ENCODE results near the gene MEGF11. TPM values are rescaled to one million over a fixed set of nuclear protein-coding genes. Genes with fewer than 3 reads are reported as not detected.

The MEGF11 gene
- polyA plus RNA-seq, 1 experiment: 0.04 TPM

DNA sequence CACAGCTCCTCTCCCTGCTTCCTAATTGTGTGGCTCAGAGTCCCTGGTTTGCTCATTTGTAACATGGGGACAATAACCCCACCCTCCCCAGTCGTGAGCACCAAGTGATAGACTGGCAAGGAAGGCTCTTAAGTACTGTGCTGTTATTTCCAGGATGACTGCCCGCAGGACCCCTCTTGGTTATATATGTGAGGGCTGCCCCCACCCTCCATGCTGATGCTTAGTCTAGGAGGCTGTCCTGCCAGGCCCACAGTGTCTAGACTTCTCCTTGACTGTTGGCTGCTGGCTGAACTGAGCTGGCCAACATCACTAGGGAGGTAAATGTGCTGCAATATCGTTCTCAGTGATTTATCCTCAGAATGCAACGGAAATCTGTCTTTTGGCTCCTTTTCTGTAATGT, 339.2 kb downstream of the MEGF11 start:
- H3K27me3 ChIP-seq (ENCODE audit: control insufficient read depth, insufficient read depth, low read length): no peaks in the 10 kb centered on the region
- POLR2A ChIA-PET: no interaction called here
- peaks cover 4% of the 10 kb centered on the region; the same call in 1 of the 2 replicates for H3K36me3 ChIP-seq (ENCODE audit: control insufficient read depth, insufficient read depth, low read length)
- TF ChIP-seq, protein P1, sequence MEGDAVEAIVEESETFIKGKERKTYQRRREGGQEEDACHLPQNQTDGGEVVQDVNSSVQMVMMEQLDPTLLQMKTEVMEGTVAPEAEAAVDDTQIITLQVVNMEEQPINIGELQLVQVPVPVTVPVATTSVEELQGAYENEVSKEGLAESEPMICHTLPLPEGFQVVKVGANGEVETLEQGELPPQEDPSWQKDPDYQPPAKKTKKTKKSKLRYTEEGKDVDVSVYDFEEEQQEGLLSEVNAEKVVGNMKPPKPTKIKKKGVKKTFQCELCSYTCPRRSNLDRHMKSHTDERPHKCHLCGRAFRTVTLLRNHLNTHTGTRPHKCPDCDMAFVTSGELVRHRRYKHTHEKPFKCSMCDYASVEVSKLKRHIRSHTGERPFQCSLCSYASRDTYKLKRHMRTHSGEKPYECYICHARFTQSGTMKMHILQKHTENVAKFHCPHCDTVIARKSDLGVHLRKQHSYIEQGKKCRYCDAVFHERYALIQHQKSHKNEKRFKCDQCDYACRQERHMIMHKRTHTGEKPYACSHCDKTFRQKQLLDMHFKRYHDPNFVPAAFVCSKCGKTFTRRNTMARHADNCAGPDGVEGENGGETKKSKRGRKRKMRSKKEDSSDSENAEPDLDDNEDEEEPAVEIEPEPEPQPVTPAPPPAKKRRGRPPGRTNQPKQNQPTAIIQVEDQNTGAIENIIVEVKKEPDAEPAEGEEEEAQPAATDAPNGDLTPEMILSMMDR (IDR thresholded peaks at IDR 0.05; ENCODE audit: insufficient read depth, low read depth, low read length): no peak
- CTCF ChIA-PET: interaction anchor here (1.4 to 2.3 kb wide), 3 partner anchors 15 to 277 kb away, joined by 3 to 9 read pairs (median 3); no protein-coding TSS in a partner anchor
- H3K4me3 ChIP-seq (ENCODE audit: low read depth, low read length): no peak overlapping the region
- no peak for DNase-seq (ENCODE audit: low read depth)

DNA sequence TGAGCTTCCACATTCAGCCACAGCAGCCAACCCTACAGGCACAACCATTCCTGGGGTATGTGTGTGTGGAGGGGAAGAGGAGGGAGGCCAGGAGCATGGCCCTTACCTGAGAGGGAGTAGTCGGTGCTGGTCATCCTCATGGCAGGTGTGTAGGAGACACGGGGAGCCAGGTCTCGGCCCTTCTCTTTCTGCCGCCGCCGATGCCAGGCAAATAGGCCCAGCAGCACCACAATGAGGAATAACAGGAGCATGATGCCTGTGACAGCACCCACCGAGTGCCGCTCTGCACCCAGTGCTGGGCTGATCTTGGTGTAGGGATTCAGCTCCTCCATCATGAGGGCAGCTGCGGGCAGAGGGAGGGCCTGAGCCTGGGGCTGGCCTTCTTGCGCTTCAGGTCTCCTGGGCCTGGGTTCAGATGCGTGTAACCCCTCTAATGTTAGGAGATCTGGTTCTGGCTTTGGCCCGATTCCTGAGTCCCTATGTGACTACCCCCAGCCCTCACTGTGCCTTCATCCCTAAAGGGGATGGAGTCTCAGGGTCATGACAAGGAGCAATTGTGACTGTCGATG, 339.8 kb downstream of the MEGF11 start:
- ChIA-PET POLR2A (no interaction called here), CTCF (interaction anchor here (1.0 to 1.4 kb wide), 2 partner anchors 11 to 15 kb away, joined by 3 to 4 read pairs; no protein-coding TSS in a partner anchor)
- TF ChIP-seq, protein P1 (IDR thresholded peaks at IDR 0.05; ENCODE audit: insufficient read depth, low read depth, low read length): no peak
- no peaks in the 10 kb centered on the region for H3K27me3 ChIP-seq (ENCODE audit: control insufficient read depth, insufficient read depth, low read length)
- DNase-seq (ENCODE audit: low read depth): no peak
- H3K4me3 ChIP-seq (ENCODE audit: low read depth, low read length): no peak overlapping the region
- H3K36me3 ChIP-seq (ENCODE audit: control insufficient read depth, insufficient read depth, low read length): peaks cover 4% of the 10 kb centered on the region; the same call in 1 of the 2 replicates

DNA sequence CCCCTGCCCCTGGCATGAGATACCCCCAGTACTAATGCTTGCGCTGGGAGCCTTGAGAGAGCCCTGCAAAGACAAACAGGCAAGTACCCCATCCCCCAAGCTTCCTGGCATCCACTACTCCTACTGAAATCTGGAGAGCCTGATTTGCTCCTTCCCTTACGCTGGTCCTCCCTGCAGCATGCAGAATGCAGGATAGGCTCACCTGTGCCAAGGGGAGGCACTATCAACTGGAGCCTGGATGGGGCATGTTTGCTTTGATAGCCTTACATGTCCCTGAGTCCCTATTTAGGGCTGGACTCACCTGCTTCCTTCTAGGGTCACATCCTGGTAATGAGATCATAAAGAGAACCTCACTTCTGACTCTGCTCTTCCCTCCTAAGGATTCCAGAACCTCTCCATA, 341.3 kb downstream of the MEGF11 start:
- CTCF ChIA-PET: interaction anchor here (1.0 kb wide), 1 partner anchor 10 kb away, joined by 3 read pairs; no protein-coding TSS in a partner anchor
- TF ChIP-seq, protein P1 (IDR thresholded peaks at IDR 0.05; ENCODE audit: insufficient read depth, low read depth, low read length): no peak
- DNase-seq (ENCODE audit: low read depth): no peak
- H3K27me3 ChIP-seq (ENCODE audit: control insufficient read depth, insufficient read depth, low read length): no peaks in the 10 kb centered on the region
- H3K4me3 ChIP-seq (ENCODE audit: low read depth, low read length): no peak overlapping the region
- peaks cover 4% of the 10 kb centered on the region; the same call in 1 of the 2 replicates for H3K36me3 ChIP-seq (ENCODE audit: control insufficient read depth, insufficient read depth, low read length)
- POLR2A ChIA-PET: no interaction called here

DNA sequence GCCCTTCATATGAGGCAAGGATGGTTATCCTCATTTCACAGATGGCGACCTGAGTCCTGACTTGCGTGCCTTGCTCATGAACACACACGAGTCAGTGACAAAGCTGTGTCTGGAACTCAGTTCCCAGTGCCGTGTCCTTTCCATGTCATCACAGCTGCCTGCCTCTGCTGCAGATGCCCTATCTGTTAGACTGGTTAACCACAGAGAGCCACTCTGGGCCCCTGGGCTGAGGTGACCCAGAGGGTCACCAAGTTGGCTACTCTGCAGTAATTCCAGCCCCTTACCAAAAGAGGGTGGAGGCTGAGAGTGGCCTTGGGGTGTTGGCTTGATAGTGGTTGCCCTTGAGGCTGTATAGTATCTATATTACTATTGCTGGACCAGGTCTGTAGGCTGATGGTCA, 343.2 kb downstream of the MEGF11 start:
- no peak for DNase-seq (ENCODE audit: low read depth)
- Histone ChIP-seq H3K27me3 (ENCODE audit: control insufficient read depth, insufficient read depth, low read length) (no peaks in the 10 kb centered on the region), H3K4me3 (ENCODE audit: low read depth, low read length) (no peak overlapping the region), H3K36me3 (ENCODE audit: control insufficient read depth, insufficient read depth, low read length) (peaks cover 4% of the 10 kb centered on the region; the same call in 1 of the 2 replicates)
- ChIA-PET POLR2A (no interaction called here), CTCF (interaction anchor here (0.6 to 1.1 kb wide), 2 partner anchors 271 to 589 kb away, joined by 3 read pairs; no protein-coding TSS in a partner anchor)
- TF ChIP-seq, protein P1 (IDR thresholded peaks at IDR 0.05; ENCODE audit: insufficient read depth, low read depth, low read length): no peak

- TF ChIP-seq, protein P1 (IDR thresholded peaks at IDR 0.05; ENCODE audit: insufficient read depth, low read depth, low read length): no peak
- DNase-seq (ENCODE audit: low read depth): no peak
- no peak overlapping the region for H3K4me3 ChIP-seq (ENCODE audit: low read depth, low read length)
- ChIA-PET CTCF (interaction anchor here (1.1 kb wide), 1 partner anchor 271 kb away, joined by 3 read pairs; no protein-coding TSS in a partner anchor), POLR2A (interaction anchor here (0.7 kb wide), 1 partner anchor 8 kb away, joined by 3 read pairs; no protein-coding TSS in a partner anchor)
- H3K27me3 ChIP-seq (ENCODE audit: control insufficient read depth, insufficient read depth, low read length): no peaks in the 10 kb centered on the region
- H3K36me3 ChIP-seq (ENCODE audit: control insufficient read depth, insufficient read depth, low read length): peaks cover 4% of the 10 kb centered on the region; the same call in 1 of the 2 replicates
Measured at GRCh38 chr15:65909831-65910230, 343.7 kb downstream of the MEGF11 start.
